Keratinocyte (primary cell): ENCODE results near the gene OTUD7B. TPM values are rescaled to one million over a fixed set of nuclear protein-coding genes. Genes with fewer than 3 reads are reported as not detected.

Source experiments
- DNase-seq: peaks from one replicate; pipeline ENCODE4 v3.0.0-alpha.2; 2011; ENCODE audit warnings: low read depth, missing footprints, low spot score
- FAIRE-seq: peaks from 2 replicates; lab custom pipeline; 2011; peaks lifted over from hg19 to GRCh38; lab: Jason Lieb, UNC
- H2AFZ ChIP-seq: 2 replicates; pipeline ENCODE4 v1.6.0; 2012; ENCODE audit warnings: low read length, control low read depth, inconsistent platforms; ENCODE audit not compliant: control insufficient read depth
- H3K27ac ChIP-seq: 2 replicates; pipeline ENCODE4 v1.5.1; 2011; ENCODE audit warnings: low read length; ENCODE audit not compliant: control insufficient read depth, insufficient read depth
- H3K27me3 ChIP-seq: 3 replicates; pipeline ENCODE4 v1.6.0; 2011; ENCODE audit warnings: low read length; ENCODE audit not compliant: control insufficient read depth, insufficient read depth; ENCODE audit errors: extremely low read depth
- H3K36me3 ChIP-seq, 2 experiments: 2 replicates in 1 of 2; 3 replicates in 1 of 2; pipeline ENCODE4 v1.5.1; 2011; ENCODE audit warnings: low read length in 2 of 2, mild to moderate bottlenecking in 1 of 2; ENCODE audit not compliant: control insufficient read depth in 2 of 2, insufficient read depth in 2 of 2; ENCODE audit errors: extremely low read depth in 1 of 2
- H3K4me1 ChIP-seq: 3 replicates; pipeline ENCODE4 v1.5.1; 2011; ENCODE audit warnings: low read length; ENCODE audit not compliant: control insufficient read depth, insufficient read depth; ENCODE audit errors: extremely low read depth
- H3K4me2 ChIP-seq: 3 replicates; pipeline ENCODE4 v1.6.0; 2011; ENCODE audit warnings: low read depth, low read length; ENCODE audit not compliant: control insufficient read depth, insufficient read depth; ENCODE audit errors: extremely low read depth
- H3K4me3 ChIP-seq, 3 experiments: fragments of 200-600 bp in 1 of 3; sonication (generic) in 1 of 3; 2 replicates in 2 of 3; 3 replicates in 1 of 3; pipeline ENCODE4 v1.5.1; 2011 to 2016; ENCODE audit warnings: low read length in 3 of 3, mild to moderate bottlenecking in 3 of 3, control low read depth in 2 of 3, inconsistent platforms in 1 of 3, low read depth in 1 of 3, mixed read lengths in 1 of 3, mixed run types in 1 of 3, moderate library complexity in 1 of 3; ENCODE audit not compliant: control insufficient read depth in 2 of 3, insufficient read depth in 2 of 3; ENCODE audit errors: extremely low read depth in 1 of 3
- H3K79me2 ChIP-seq: 2 replicates; pipeline ENCODE4 v1.6.0; 2012; ENCODE audit warnings: low read length; ENCODE audit not compliant: control insufficient read depth, insufficient read depth
- H3K9ac ChIP-seq: 3 replicates; pipeline ENCODE4 v1.6.0; 2011; ENCODE audit warnings: low read length; ENCODE audit not compliant: control insufficient read depth, insufficient read depth; ENCODE audit errors: extremely low read depth
- H3K9me1 ChIP-seq: 3 replicates; pipeline ENCODE4 v1.6.0; 2011; ENCODE audit warnings: low read length; ENCODE audit not compliant: control insufficient read depth, insufficient read depth; ENCODE audit errors: extremely low read depth
- H3K9me3 ChIP-seq: 2 replicates; pipeline ENCODE4 v1.5.1; 2012; ENCODE audit warnings: low read depth, low read length; ENCODE audit not compliant: control insufficient read depth
- H4K20me1 ChIP-seq: 3 replicates; pipeline ENCODE4 v1.6.0; 2011; ENCODE audit warnings: low read length; ENCODE audit not compliant: control insufficient read depth, insufficient read depth; ENCODE audit errors: extremely low read depth
- EZH2 ChIP-seq: IDR thresholded peaks from one replicate; pipeline ENCODE4 v1.6.1; 2012; ENCODE audit warnings: inconsistent platforms, mild to moderate bottlenecking, low read length, moderate library complexity
- dilution Hi-C: fragments of 300-500 bp; cut with MboI; formaldehyde crosslinking; loops from one replicate; pipeline ENCODE4 v1.7.0; 2020; ENCODE audit warnings: low sequenced_read_pairs; ENCODE audit not compliant: extremely low pct_ligation_motif_present
- polyA plus RNA-seq, 5 experiments: library from polyadenylated mRNA; depleted of rRNA in 3 of 5; stranded (reverse) in 3 of 5; stranded (forward) in 1 of 5; unstranded in 1 of 5; fragments of >200 nt; gene quantifications; 1 replicate in 1 of 5; 2 replicates in 3 of 5; 3 replicates in 1 of 5; pipeline versions ENCODE4 v1.2.1 to v1.2.3, GENCODE V29; 2011 to 2012; ENCODE audit warnings: missing spikeins in 2 of 5, low read depth in 1 of 5, low replicate concordance in 1 of 5
- TF ChIP-seq, protein P1 (sequence below), 3 experiments: IDR thresholded peaks in 1 of 3; conservative IDR thresholded peaks in 1 of 3; optimal IDR thresholded peaks in 1 of 3; 2 replicates in 2 of 3; 3 replicates in 1 of 3; pipeline versions ENCODE3 to v1.5.1; 2011; ENCODE audit warnings: low read length in 3 of 3, mild to moderate bottlenecking in 3 of 3, moderate library complexity in 2 of 3, control low read depth in 1 of 3, inconsistent platforms in 1 of 3; ENCODE audit not compliant: insufficient read depth in 2 of 3; ENCODE audit errors: extremely low read depth in 1 of 3

Gene OTUD7B
- polyA plus RNA-seq, 1 donor (not counting 4 experiments of a cell fraction or from before 2014, with no cell fraction given) = 8.7 TPM

DNA sequence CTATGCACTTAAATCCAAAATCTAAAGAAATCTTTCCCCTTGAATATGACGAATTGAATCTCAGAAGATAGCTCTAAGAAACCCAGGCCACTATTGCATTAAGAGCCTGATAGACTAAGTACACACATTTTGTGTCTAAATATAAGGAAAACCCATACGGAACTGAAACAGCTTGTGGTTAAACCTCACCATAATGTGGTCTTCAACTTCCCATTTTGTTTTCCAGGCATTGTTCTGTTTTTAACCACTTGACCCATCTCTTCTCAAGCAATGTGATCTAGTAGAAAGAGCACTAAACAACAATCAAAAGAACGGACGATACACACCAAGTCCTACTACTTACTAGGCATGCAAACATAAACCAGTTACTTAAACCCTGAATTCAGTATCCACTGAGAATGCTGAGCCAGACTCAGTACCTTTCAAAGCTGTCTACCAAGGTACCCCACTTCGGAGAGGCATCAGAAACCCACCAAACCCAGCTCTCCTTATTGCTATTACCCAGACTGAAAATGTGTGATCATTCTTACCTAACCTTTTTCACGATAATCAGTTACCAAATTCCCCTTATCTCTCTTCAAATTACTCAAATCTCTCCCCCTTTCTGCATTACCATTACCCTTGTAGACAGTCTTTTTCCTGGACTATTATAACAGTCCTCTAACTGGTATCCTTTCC, 12.8 kb downstream of the OTUD7B start:
- peaks cover 2% of the 10 kb centered on the region for H3K9me1 ChIP-seq
- H3K4me2 ChIP-seq = no peak overlapping the region
- FAIRE-seq = no peak
- H3K36me3 ChIP-seq = peaks cover 3 to 4% of the 10 kb centered on the region in 2 experiments
- H3K79me2 ChIP-seq = peaks cover 21% of the 10 kb centered on the region
- peaks cover 31% of the 10 kb centered on the region for H3K4me1 ChIP-seq
- H3K27ac ChIP-seq = no peak overlapping the region
- no peak overlapping the region for H3K4me3 ChIP-seq
- dilution Hi-C loops = no loop called here
- no peaks in the 10 kb centered on the region for H3K9me3 ChIP-seq
- no peak overlapping the region for H3K9ac ChIP-seq
- no peaks in the 10 kb centered on the region for H4K20me1 ChIP-seq
- no peak overlapping the region for H2AFZ ChIP-seq
- H3K27me3 ChIP-seq = no peaks in the 10 kb centered on the region
- DNase-seq = no peak
- TF ChIP-seq, protein P1, sequence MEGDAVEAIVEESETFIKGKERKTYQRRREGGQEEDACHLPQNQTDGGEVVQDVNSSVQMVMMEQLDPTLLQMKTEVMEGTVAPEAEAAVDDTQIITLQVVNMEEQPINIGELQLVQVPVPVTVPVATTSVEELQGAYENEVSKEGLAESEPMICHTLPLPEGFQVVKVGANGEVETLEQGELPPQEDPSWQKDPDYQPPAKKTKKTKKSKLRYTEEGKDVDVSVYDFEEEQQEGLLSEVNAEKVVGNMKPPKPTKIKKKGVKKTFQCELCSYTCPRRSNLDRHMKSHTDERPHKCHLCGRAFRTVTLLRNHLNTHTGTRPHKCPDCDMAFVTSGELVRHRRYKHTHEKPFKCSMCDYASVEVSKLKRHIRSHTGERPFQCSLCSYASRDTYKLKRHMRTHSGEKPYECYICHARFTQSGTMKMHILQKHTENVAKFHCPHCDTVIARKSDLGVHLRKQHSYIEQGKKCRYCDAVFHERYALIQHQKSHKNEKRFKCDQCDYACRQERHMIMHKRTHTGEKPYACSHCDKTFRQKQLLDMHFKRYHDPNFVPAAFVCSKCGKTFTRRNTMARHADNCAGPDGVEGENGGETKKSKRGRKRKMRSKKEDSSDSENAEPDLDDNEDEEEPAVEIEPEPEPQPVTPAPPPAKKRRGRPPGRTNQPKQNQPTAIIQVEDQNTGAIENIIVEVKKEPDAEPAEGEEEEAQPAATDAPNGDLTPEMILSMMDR (optimal IDR thresholded peaks at IDR 0.05 in 1 of 3, IDR thresholded peaks at IDR 0.05 in 1 of 3, conservative IDR thresholded peaks at IDR 0.05 in 1 of 3; ENCODE audit: extremely low read depth in 1 of 3, insufficient read depth in 2 of 3, low read length in 3 of 3) = no peak
- no peak for TF ChIP-seq EZH2

DNA sequence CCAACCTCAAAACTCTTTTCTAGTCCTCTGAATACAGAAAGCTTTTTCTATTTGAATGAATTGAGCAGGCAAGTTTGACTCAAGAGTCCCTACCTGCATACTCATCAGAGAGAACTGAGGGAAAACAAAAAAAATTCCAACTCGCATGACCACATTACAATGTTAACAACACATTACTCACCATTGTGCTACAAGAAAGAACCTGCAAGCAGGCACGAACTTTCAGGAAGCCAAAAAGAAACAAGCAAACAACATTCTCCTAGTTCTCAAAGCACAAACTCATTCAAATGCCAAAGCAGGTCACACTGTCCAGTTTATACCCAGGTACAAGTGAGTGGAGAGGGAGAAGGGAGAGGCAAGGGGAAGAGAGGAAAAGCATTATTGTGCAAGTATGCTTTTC, 14.6 kb downstream of the OTUD7B start:
- Histone ChIP-seq H3K9ac (peak overlapping the region; percentile 58), H3K4me1 (peaks cover 31% of the 10 kb centered on the region)
- DNase-seq = peak; percentile 54

More for the DNA sequence above, 14.6 kb downstream of the OTUD7B start:
- TF ChIP-seq, protein P1 (optimal IDR thresholded peaks at IDR 0.05 in 1 of 3, IDR thresholded peaks at IDR 0.05 in 1 of 3, conservative IDR thresholded peaks at IDR 0.05 in 1 of 3; ENCODE audit: extremely low read depth in 1 of 3, insufficient read depth in 2 of 3, low read length in 3 of 3) = no peak
- no peak for TF ChIP-seq EZH2
- Histone ChIP-seq H4K20me1 (peaks cover 2% of the 10 kb centered on the region), H3K36me3 (peaks cover 3 to 4% of the 10 kb centered on the region in 2 experiments), H3K9me3 (no peaks in the 10 kb centered on the region), H3K9me1 (peaks cover 2% of the 10 kb centered on the region), H3K79me2 (peaks cover 32% of the 10 kb centered on the region), H3K4me3 (peak overlapping the region in 2 of 3 experiments; percentile 6 to 60), H3K27ac (peak overlapping the region; percentile 84), H2AFZ (no peak overlapping the region), H3K4me2 (peak overlapping the region; percentile 84), H3K27me3 (no peaks in the 10 kb centered on the region)
- peak; percentile 91 for FAIRE-seq
- dilution Hi-C loops = no loop called here
